H1 (cell line): ENCODE data around the gene TM9SF1. TPM values are rescaled to one million over a fixed set of nuclear protein-coding genes. Genes with fewer than 3 reads are reported as not detected.

Experiments used
- ASH2L ChIP-seq: fragments of 200-600, 300-600 bp; sonication (generic); IDR thresholded peaks from one replicate; pipeline ENCODE4 v1.7.1; 2017; ENCODE audit warnings: low read length
- HDAC2 ChIP-seq, 2 experiments: fragments of 300-600 bp in 1 of 2; sonication (generic) in 1 of 2; IDR thresholded peaks; 2 replicates each; pipeline ENCODE4 v1.6.1; 2011 to 2012; ENCODE audit warnings: low read depth in 2 of 2, low read length in 2 of 2, mild to moderate bottlenecking in 2 of 2, moderate library complexity in 2 of 2, borderline replicate concordance in 1 of 2, inconsistent platforms in 1 of 2
- KDM1A ChIP-seq: fragments of 200-600, 300-600 bp; sonication (generic); IDR thresholded peaks from 2 replicates; pipeline ENCODE4 v1.7.1; 2016; ENCODE audit warnings: mild to moderate bottlenecking, low read length, borderline replicate concordance
- KDM5A ChIP-seq: fragments of 200-600 bp; IDR thresholded peaks from 2 replicates; pipeline ENCODE4 v1.7.1; 2012; ENCODE audit warnings: mild to moderate bottlenecking, low read length, inconsistent platforms, mixed read lengths
- RFX5 ChIP-seq: IDR thresholded peaks from 2 replicates; pipeline ENCODE4 v1.6.1; 2011; ENCODE audit warnings: low read depth, low read length, improper control_type of control experiment, borderline replicate concordance
- TBP ChIP-seq: IDR thresholded peaks from 2 replicates; pipeline ENCODE4 v1.6.1; 2011; ENCODE audit warnings: low read depth, low read length, improper control_type of control experiment
- polyA plus RNA-seq, 7 experiments: library from polyadenylated mRNA; depleted of rRNA in 3 of 7; stranded (reverse) in 5 of 7; unstranded in 2 of 7; fragments of >200 nt in 5 of 7; fragments of 200-250 nt in 2 of 7; gene quantifications; 1 replicate in 5 of 7; 2 replicates in 1 of 7; 4 replicates in 1 of 7; pipeline versions ENCODE4 v1.2.1 to v1.2.3, GENCODE V29; 2011 to 2013; ENCODE audit warnings: missing spikeins in 2 of 7, mixed read lengths in 2 of 7
- total RNA-seq: library from RNA; stranded (reverse); fragmentation: NEBNext Ultra II Directional; extraction: Animal tissue kit (Norgen Biotek cat#: 25700); gene quantifications from 2 replicates; pipeline ENCODE4 v1.2.1, GENCODE V29; 2021
- TF ChIP-seq, protein P1 (sequence below): fragments of 300-600 bp; sonication (generic); IDR thresholded peaks from 2 replicates; pipeline ENCODE4 v1.7.1; 2012; ENCODE audit warnings: low read length, moderate library complexity, mild to moderate bottlenecking, inconsistent platforms; ENCODE audit not compliant: insufficient replicate concordance
- TF ChIP-seq, protein P2 (sequence below): IDR thresholded peaks from 2 replicates; pipeline ENCODE4 v1.6.1; 2011; ENCODE audit warnings: low read depth, mild to moderate bottlenecking, low read length; ENCODE audit not compliant: insufficient read depth

TM9SF1 gene
- total and polyA plus RNA-seq, 2 of the 8 experiments (the other 6 are each of a cell fraction or from before 2014, with no cell fraction given): 22.2 to 29.2 TPM

- TF ChIP-seq, protein P1, sequence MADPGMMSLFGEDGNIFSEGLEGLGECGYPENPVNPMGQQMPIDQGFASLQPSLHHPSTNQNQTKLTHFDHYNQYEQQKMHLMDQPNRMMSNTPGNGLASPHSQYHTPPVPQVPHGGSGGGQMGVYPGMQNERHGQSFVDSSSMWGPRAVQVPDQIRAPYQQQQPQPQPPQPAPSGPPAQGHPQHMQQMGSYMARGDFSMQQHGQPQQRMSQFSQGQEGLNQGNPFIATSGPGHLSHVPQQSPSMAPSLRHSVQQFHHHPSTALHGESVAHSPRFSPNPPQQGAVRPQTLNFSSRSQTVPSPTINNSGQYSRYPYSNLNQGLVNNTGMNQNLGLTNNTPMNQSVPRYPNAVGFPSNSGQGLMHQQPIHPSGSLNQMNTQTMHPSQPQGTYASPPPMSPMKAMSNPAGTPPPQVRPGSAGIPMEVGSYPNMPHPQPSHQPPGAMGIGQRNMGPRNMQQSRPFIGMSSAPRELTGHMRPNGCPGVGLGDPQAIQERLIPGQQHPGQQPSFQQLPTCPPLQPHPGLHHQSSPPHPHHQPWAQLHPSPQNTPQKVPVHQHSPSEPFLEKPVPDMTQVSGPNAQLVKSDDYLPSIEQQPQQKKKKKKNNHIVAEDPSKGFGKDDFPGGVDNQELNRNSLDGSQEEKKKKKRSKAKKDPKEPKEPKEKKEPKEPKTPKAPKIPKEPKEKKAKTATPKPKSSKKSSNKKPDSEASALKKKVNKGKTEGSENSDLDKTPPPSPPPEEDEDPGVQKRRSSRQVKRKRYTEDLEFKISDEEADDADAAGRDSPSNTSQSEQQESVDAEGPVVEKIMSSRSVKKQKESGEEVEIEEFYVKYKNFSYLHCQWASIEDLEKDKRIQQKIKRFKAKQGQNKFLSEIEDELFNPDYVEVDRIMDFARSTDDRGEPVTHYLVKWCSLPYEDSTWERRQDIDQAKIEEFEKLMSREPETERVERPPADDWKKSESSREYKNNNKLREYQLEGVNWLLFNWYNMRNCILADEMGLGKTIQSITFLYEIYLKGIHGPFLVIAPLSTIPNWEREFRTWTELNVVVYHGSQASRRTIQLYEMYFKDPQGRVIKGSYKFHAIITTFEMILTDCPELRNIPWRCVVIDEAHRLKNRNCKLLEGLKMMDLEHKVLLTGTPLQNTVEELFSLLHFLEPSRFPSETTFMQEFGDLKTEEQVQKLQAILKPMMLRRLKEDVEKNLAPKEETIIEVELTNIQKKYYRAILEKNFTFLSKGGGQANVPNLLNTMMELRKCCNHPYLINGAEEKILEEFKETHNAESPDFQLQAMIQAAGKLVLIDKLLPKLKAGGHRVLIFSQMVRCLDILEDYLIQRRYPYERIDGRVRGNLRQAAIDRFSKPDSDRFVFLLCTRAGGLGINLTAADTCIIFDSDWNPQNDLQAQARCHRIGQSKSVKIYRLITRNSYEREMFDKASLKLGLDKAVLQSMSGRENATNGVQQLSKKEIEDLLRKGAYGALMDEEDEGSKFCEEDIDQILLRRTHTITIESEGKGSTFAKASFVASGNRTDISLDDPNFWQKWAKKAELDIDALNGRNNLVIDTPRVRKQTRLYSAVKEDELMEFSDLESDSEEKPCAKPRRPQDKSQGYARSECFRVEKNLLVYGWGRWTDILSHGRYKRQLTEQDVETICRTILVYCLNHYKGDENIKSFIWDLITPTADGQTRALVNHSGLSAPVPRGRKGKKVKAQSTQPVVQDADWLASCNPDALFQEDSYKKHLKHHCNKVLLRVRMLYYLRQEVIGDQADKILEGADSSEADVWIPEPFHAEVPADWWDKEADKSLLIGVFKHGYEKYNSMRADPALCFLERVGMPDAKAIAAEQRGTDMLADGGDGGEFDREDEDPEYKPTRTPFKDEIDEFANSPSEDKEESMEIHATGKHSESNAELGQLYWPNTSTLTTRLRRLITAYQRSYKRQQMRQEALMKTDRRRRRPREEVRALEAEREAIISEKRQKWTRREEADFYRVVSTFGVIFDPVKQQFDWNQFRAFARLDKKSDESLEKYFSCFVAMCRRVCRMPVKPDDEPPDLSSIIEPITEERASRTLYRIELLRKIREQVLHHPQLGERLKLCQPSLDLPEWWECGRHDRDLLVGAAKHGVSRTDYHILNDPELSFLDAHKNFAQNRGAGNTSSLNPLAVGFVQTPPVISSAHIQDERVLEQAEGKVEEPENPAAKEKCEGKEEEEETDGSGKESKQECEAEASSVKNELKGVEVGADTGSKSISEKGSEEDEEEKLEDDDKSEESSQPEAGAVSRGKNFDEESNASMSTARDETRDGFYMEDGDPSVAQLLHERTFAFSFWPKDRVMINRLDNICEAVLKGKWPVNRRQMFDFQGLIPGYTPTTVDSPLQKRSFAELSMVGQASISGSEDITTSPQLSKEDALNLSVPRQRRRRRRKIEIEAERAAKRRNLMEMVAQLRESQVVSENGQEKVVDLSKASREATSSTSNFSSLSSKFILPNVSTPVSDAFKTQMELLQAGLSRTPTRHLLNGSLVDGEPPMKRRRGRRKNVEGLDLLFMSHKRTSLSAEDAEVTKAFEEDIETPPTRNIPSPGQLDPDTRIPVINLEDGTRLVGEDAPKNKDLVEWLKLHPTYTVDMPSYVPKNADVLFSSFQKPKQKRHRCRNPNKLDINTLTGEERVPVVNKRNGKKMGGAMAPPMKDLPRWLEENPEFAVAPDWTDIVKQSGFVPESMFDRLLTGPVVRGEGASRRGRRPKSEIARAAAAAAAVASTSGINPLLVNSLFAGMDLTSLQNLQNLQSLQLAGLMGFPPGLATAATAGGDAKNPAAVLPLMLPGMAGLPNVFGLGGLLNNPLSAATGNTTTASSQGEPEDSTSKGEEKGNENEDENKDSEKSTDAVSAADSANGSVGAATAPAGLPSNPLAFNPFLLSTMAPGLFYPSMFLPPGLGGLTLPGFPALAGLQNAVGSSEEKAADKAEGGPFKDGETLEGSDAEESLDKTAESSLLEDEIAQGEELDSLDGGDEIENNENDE: no peak
- TF ChIP-seq KDM5A (no peak; the same call in 1 of the 2 replicates), KDM1A (no peak), HDAC2 (IDR thresholded peaks at IDR 0.05; ENCODE audit: borderline replicate concordance in 1 of 2, low read depth in 2 of 2, low read length in 2 of 2) (no peak), RFX5 (no peak), ASH2L (no peak), TBP (no peak)
- TF ChIP-seq, protein P2, sequence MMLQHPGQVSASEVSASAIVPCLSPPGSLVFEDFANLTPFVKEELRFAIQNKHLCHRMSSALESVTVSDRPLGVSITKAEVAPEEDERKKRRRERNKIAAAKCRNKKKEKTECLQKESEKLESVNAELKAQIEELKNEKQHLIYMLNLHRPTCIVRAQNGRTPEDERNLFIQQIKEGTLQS: no peak
These were observed 36.9 kb upstream of the TM9SF1 start, which contains the start of gene NEDD8 (continued) for GRCh38 chr14:24232121-24232644.
